ENCODE measurements around the gene TMEM255B.

Gene TMEM255B

DNA sequence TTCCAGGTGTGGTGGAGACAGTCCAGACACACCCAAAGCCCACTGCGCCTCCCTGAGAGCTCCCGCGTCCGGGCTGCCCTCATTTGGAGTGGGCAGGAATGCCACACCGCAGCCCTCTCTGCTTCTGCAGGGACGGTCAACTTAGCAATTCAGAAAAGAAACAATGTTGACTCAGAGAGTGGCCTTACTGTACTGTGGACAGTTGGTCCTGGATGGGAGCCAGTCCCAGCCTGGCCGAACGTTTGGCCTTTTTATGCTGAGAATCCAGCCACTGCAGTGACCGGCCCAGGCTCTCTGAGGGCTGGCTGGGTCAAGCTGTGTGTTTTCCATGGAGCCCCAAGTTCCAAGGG, 97.7 kb downstream of the TMEM255B start:
- in situ Hi-C loops (cut with MboI; ENCODE audit: low sequenced_read_pairs), result no loop called here

DNA sequence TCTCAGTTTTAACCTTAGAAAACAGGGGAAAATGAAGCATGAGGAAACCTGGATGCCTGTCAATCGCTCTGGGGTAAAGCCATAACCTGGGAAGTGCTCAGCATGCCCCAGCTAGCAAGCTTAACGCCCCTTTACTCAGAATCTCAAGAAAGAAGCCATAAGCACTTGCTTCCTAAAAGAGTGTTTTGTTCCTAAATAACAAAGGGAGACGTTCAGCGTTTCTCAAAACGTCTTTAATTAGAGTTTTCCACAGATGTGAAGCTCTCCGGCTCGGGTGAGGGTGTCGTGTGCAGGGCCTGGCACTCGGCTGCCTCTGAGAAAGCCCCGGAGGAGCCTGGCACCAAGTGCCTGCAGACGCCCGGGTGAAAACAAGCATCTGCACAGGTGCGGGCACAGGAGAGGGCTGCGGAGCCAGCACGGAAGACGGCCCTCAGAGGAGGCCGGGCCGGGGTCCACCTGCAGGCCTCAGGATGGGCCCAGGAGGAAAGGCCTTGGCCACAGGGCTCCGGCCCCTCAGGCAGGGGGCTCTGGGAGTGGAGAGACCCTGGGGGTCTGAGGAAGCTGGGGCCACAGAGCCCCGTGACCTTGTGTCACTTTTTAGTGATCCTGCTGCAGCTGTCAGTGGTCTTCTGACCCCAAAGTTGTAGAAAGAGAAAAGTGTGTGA, 98.6 kb downstream of the TMEM255B start:
- in situ Hi-C loops (cut with MboI; ENCODE audit: low sequenced_read_pairs), result no loop called here

DNA sequence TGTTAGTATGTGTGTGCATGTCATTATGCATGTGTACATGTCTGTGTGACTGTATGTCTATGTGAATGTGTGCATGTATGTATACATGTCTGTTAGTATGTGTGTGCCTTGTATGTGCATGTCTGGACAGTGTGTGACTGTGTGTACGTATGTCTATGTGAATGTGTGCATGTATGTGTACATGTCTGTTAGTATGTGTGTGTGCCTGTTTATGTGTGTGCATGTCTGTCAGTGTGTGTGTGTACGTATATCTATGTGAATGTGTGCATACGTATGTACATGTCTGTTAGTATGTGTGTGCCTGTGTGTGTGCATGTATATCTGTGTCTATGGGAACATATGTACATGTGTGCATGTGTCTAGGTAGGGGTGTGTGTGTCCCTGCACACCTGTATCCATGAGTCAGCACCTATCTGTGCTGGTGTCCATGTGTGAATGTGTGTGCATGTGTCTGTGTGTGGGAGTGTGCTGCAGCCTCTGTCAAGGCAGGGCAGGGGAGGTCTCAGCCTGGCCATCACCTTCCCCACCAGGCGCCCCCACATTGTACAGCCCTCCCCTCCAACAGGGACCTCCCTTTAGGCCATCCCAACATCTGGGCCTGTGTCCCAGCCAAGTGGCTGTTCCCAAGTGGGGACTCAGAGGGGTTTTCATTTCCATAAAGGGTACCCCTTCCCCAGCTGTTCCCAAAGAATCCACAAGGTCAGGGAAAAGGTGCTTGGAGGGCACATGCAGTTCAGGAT, 100.5 kb downstream of the TMEM255B start:
- in situ Hi-C loops (cut with MboI; ENCODE audit: low sequenced_read_pairs), result no loop called here

DNA sequence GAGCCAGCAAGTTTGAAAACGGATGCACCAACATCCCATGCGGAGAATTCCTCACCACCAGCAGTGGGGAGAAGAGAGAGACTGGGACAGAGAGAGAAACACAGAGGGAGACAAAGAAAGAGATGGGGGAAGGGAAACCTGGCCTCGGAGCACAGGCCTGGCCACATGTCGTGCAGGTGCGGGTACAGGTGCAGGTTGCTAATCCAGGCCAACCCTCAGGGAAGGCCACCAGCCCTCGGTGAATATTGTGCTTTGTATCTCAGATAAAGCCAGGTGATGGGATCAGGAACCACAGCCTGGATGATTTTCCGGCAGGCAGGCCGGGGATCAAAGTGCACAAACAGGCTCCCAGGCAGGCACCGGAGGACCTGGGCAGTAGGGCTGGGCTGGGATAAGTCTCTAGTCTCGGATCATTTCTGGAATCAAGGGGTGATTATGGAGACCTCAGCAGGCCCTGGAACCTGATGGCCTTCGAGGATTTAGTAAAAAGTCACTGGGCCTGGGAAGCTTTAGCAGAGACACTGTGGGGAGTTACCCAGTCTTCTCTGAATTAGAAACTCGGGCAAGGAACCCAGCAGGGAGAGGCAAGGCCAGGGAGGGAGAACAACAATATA, 101.1 kb downstream of the TMEM255B start:
- in situ Hi-C loops (cut with MboI; ENCODE audit: low sequenced_read_pairs), result no loop called here

DNA sequence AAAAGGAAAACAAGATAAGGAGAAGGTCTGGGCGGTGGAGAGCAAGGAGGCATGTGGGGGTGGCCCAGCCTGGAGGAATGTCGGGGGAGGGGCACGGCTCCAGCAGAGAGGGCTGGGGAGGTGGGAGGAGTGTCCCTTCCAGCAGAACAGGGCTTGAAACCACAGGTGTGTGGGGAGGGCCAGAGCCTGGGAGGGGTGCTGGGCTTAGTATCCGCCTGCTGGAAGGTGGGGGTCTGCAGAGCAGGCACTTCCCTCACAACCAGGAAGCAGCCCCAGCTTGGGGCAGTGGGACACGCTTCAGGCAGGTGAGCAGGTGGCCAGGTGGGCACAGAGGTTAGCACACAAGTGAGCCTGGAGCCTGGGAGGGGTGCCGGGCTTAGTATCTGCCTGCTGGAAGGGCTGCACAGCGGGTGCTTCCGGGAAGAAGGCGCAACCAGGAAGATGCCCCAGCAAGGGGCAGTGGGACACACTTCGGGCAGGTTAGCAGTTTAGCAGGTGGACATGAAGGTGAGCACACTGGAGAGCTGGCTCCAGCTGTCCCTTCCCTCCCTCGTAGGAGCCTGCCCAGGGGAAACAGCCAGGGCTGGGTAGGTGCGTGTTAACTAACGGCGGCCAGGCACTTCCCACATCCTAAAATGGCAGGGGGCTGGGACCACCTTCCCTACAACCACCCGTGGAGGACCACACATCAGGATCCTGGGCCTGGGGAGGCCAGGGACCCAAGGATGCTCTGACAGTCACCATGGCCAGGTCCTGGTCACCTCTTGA, 101.8 kb downstream of the TMEM255B start:
- in situ Hi-C loops (cut with MboI; ENCODE audit: low sequenced_read_pairs), result no loop called here

DNA sequence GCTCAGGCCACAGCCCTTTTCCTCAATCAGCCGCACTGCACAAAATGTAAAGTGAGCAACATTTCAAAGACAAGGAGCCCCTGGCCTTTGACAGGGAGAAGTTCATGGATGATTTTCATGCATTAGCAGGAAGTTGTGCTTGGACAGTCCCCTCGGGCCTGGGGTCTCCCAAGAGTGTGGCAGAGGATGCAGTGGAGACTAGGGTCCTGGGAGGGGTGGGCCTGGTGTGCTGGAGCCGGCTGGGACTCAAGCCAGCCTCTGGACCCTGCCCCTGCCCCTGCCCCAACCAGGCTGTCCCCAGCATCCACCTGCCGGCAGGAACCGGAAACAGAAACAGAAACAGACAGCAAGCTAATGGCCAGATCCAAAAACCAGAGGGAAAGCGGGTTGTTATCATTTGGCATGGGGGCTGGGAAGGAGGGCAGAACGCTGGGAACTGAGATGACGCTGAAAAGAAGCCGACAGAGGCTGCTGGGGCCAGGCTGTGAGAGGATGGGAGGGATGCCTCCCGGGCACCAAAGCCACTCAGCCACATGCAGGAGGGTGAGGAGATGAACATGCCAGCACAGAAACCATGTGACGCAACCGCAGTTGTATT, 102.5 kb downstream of the TMEM255B start:
- in situ Hi-C loops (cut with MboI; ENCODE audit: low sequenced_read_pairs), result no loop called here

DNA sequence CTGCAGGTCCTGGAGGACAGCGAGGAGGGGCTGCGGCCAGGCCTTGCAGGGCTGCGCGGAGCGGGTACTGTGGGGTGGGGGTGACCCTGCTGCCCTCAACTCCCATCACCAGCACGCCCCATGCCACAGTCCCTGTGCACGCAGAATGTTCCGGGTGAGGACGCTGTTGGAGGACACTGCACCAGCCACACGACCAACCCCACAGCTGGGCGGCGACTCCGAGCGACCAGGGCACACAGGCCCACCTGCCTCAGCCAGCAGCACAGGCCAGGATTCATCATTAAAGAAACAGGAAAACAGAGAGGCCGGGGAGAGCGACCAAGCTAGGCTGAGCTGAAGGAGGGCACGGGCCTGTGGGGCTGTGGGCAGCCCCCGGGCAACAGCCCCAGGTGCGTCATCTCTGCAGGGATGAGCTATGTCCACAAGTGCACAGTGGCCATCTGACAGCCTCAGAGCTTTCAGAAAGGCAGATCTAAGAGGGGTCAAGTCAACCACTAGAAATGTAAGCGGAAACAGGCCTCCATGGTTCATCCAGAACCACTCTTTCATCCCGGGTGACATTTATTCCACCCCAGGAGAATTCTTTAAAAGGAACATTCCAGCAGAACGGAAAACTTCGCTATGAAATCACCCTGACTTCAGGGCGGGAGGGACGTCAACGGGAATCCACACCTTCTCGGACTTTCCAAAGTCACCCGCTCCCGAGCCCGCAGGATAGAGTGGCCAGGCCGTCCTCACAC, 103.3 kb downstream of the TMEM255B start:
- in situ Hi-C loops (cut with MboI; ENCODE audit: low sequenced_read_pairs), result no loop called here

DNA sequence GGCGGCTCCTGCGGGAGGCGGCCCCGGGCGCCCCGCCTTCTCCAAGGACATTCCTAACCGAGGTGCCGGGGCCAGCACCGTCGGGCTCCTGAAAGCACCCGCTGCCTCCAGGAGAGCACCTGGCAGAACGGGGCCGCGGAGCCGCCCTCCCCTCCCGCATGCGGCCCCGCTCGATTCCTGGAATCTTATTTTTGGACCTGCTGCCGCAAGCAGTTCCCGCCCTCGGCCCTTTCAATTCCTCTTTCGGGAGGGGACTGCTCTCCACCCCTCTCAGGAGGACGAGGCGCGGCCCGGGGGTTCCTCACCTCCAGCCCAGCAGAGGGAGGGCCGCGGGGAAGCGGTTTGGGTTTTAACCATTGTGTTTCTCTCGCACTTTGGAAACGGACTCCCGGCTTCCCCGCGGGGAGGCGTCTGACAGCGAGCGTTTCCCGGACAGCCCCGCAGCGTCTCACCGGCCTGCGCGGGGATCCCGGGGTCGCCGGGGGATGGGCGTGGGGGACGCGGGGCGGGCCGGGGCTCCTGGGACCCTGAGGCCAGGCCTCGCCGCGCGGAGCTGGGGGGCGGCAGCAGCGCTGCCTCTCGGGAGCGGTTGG, 104.0 kb downstream of the TMEM255B start:
- in situ Hi-C loops (cut with MboI; ENCODE audit: low sequenced_read_pairs), result no loop called here

DNA sequence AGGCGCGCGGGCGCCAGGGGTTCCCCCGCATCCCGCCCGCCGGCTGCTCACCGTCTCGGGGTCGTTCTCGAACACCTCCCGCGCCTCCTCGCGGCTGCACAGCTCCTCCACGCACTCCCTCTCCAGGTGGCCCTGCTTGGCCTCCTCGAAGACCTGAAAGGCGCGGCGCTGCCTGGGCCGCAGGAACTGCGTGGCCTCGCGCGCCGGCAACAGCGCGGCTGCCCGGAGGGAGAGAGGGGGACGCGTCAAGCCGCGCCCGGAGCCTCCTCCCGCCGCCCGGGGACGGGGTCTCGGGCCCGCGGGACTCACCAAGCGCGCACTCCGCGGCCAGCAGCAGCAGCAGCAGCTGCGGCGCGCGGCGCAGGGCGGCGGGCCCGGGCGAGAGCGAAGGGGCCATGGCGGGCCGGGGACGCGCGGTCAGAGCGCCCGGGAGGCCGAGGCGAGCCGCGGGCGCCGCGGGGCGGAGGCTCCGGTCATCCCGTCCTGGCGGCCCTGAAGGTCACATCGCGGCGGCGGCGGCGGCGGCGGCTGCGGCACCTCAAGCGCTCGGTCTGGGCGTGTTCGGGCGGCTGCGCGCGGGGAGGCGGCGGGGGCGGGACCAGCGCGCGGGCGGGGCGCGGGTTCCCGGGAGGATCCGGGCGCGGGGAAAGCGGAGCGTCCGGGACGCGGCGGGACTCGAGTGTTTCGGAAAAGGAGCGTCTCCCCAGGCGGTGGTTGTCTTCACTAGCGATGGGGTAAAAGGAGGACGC, 104.7 kb downstream of the TMEM255B start, which contains the start of gene GAS6:
TSS of gene GAS6 (minus strand) at position 553 of the 749 bp plus-strand sequence. CDS start at position 397, 156 bp downstream.
- in situ Hi-C loops (cut with MboI; ENCODE audit: low sequenced_read_pairs), result no loop called here

DNA sequence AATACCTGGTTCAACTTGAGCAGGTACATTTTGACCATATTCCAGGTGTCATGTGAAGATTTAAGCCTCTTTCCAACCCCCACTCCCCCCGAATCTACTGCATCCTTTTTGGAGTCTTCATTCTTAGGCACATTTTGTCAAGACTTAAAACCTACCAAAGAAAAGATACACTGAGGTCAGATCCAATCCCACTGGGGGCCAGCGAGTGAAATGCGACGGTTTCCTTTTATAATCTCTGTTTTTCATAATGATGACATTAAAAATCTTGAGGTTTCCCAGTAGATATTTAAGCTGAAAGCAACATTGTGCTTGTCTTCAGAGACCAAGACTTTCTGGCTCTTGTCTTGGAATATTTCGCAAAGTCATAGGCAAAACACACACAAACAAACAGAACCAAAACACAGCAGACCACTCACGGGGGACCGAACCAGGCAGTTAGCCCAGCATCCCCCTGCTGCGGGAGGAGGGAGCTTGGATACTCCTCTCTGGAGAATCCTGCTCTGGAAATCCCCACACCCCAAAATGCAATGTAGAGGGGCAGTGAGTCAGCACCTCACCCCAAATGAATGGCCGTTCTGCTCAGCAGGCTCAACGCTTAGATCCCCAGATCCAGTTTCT, 105.4 kb downstream of the TMEM255B start:
- in situ Hi-C loops (cut with MboI; ENCODE audit: low sequenced_read_pairs), result no loop called here

DNA sequence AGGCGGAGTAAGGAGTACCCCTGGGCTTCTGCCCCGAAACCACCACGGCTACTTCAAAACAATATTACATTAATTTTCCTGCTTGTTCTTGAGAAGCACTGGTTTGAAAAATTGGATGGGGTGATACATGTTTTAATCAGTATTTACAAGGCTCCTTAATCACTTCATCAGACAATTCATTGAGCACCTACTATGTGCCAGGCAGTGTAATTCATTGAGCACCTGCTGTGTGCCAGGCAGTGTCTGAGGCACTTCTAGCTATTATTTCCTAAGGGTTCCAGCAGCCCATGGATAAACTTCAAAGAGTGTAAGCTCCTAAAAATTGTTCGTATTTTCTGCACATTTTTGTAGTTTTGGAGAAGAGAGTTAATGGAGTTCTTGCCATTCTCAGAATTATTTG, 106.4 kb downstream of the TMEM255B start:
- in situ Hi-C loops (cut with MboI; ENCODE audit: low sequenced_read_pairs), result no loop called here
